Gastroesophageal sphincter (tissue), 3 donors: ENCODE measurements around the gene SUDS3.

Source experiments
- EP300 ChIP-seq: sonication (generic); formaldehyde crosslinking; IDR thresholded peaks from one replicate; pipeline ENCODE4 v1.6.1; 2017; ENCODE audit warnings: antibody characterized with exemption, mild to moderate bottlenecking
- POLR2A ChIP-seq, 2 donors: fragments of 450-650 bp; IDR thresholded peaks; one replicate each; pipeline ENCODE4 v1.6.1; 2017; ENCODE audit warnings: antibody characterized with exemption in 2 of 2, mild to moderate bottlenecking in 2 of 2, moderate library complexity in 1 of 2
- POLR2AphosphoS5 ChIP-seq: sonication (generic); formaldehyde crosslinking; IDR thresholded peaks from one replicate; pipeline ENCODE4 v1.6.1; 2017; ENCODE audit warnings: antibody characterized with exemption
- TF ChIP-seq, protein P1 (sequence below), 4 experiments: fragments of 200-600 bp in 2 of 4; fragments of 450-650 bp in 2 of 4; sonication (generic) in 1 of 4; IDR thresholded peaks; one replicate each; pipeline ENCODE4 v1.5.1; 2017 to 2019; ENCODE audit warnings: antibody characterized with exemption in 4 of 4, mild to moderate bottlenecking in 2 of 4, moderate library complexity in 2 of 4

- TF ChIP-seq, protein P1, sequence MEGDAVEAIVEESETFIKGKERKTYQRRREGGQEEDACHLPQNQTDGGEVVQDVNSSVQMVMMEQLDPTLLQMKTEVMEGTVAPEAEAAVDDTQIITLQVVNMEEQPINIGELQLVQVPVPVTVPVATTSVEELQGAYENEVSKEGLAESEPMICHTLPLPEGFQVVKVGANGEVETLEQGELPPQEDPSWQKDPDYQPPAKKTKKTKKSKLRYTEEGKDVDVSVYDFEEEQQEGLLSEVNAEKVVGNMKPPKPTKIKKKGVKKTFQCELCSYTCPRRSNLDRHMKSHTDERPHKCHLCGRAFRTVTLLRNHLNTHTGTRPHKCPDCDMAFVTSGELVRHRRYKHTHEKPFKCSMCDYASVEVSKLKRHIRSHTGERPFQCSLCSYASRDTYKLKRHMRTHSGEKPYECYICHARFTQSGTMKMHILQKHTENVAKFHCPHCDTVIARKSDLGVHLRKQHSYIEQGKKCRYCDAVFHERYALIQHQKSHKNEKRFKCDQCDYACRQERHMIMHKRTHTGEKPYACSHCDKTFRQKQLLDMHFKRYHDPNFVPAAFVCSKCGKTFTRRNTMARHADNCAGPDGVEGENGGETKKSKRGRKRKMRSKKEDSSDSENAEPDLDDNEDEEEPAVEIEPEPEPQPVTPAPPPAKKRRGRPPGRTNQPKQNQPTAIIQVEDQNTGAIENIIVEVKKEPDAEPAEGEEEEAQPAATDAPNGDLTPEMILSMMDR (IDR thresholded peaks at IDR 0.05) = no peak
- TF ChIP-seq EP300 (no peak), POLR2AphosphoS5 (no peak), POLR2A (IDR thresholded peaks at IDR 0.05) (no peak)
Measured at GRCh38 chr12:118424884-118425283, 48.5 kb downstream of the SUDS3 start.
